GM21515 (cell line): ENCODE data around the gene BCAS3.
"Not testable (repeated sequence)": the region's sequence is repeated elsewhere in the genome, so short reads cannot be mapped to it uniquely, and the experiment has no call there.

Experiments used
- ATAC-seq: cut with Tn5 transposase; IDR thresholded peaks from one replicate; pipeline ENCODE4 v1.9.1; 2021; ENCODE audit not compliant: unreplicated experiment

Gene BCAS3

GRCh38 chr17:60976861-60977260 lies 299.2 kb downstream of the BCAS3 start:
- not testable (repeated sequence) for ATAC-seq

- ATAC-seq = no peak
Measured at GRCh38 chr17:60989379-60989778, 311.7 kb downstream of the BCAS3 start.

DNA sequence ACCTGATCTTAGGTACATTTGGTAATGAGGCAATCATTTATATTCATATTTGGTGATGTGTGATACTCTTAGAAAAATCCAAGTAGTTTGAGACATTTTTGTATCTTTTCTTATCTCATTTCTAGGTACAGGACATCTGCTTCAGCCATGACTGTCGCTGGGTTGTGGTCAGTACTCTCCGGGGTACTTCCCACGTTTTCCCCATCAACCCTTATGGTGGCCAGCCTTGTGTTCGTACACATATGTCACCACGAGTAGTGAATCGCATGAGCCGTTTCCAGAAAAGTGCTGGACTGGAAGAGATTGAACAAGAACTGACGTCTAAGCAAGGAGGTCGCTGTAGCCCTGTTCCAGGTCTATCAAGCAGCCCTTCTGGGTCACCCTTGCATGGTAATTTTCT lies 312.2 kb downstream of the BCAS3 start:
- ATAC-seq = no peak

DNA sequence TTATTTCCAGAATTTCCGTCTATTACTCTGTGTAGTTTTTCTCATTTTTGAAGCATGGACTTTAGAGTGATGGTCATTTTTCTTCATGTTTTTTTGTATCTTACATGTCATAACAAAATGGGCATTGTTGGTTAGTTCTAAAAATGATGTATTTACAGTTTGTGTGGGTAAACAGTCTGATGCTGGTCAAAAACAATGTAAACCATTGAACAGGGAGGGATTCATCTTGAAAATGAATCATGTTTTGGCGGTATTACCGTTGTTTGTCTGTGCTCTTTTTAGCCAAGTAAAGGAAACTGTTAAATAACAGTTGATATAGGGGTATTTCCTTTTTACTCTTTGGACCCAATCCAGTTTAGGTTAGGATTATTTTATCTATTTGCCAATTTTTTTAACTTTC lies 315.8 kb downstream of the BCAS3 start:
- no peak for ATAC-seq

DNA sequence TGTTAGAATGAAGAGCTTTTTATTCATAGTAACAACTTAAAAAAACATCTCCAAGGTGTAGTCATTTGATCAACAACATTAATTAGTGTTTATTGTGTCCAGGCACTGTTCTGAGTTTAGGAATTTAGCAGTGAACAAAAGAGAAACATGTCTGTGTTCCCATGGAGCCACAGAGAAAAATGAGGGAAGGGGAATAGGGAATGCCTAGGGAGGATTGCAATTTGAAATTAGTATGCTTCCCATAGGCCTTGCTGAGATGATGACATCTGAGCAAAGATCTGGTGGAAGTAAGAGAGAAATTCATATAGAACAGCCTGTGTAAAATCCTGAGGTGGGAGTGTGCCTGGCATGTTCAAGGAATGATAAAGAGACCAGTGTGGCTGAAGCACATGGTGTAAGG lies 318.0 kb downstream of the BCAS3 start:
- no peak for ATAC-seq

DNA sequence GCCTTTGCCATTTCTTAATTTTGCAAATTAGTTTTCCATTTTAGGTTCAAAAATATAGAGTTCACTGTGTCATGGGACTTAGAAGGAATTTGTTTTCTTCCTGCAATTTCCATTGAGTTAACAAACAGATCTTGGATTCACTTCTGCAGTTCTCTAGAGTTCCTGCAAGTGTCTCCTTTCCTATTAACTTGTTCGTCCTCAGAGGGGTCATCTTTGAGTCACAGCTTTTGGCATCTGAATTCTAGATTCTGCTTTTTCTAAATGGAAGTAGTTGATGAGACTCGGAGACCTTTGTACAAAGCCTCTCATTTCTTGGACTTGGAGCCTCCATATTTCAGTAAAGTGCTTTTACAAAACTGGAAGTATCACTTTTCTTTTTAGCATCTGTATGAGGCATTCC lies 323.3 kb downstream of the BCAS3 start:
- ATAC-seq = no peak

DNA sequence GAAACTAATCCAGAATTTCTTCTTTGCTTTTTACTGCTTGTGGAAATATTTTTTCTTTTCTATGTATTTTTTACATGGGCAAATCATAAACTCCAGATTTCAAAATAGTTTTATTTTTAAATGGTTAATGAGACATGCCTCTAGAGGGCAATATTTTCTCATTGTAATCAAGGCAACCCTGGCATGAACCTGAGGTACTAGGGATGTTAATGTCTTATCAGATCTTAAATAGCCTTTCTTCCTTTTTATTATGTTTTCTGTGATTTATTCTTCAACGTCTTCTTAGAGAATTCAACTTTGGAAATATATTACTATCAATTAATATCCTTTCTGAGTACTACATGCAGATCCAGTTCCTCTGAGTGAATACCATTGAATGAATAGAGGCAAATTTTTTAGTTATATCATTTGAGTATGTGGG lies 324.7 kb downstream of the BCAS3 start:
- ATAC-seq = no peak

- no peak for ATAC-seq
Measured at GRCh38 chr17:61005358-61005757, 327.7 kb downstream of the BCAS3 start.

DNA sequence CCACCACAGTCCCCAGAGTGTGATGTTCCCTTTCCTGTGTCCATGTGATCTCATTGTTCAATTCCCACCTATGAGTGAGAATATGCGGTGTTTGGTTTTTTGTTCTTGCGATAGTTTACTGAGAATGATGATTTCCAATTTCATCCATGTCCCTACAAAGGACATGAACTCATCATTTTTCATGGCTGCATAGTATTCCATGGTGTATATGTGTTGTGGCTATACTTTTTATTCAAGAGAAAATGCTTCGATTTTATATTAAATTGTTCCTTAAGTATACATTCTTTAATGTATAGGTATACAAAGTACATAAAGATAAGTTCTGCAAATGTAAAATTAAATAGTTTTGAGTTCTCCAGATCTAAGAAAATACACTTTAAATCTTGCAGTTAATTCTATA lies 328.3 kb downstream of the BCAS3 start:
- ATAC-seq = not testable (repeated sequence)

DNA sequence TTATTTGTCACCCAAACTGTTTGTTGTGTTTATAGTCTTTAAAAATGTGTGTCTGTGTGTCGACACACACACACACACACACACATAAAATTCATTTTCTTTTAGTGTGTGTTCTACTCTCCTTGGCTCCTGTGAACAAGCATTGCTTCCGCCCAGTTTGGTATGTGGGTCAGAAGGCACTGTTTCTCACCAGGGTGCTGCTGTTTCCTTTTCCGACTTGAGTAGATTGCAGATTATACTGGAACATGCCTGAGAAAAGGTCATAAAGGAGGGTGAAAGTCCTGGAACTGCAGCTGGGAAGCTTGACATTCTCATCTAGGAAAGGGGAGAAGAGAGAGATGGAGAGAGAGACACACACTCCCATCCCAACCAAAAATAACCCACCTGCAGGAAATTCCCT lies 330.3 kb downstream of the BCAS3 start:
- ATAC-seq = no peak

DNA sequence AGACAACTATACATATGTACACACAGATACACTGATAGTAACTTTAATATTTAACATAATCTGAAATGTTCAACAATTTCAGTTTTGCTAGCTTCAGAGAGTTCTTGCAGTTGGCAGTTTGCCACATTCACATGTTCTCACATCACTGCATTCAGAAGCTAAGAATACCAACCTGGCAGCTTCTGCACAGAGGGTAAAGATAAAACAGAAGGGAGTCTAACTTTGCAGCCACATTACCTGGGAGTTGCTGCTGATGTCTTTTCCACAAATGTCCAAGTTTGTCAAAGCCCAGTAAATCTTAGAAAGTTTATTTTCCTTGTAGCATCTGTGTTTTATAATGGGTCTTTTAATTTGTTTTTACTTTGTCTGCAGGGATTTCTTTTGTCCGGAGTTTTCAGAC lies 332.0 kb downstream of the BCAS3 start:
- ATAC-seq = no peak

GRCh38 chr17:61010661-61011170 lies 333.1 kb downstream of the BCAS3 start:
- ATAC-seq = no peak

DNA sequence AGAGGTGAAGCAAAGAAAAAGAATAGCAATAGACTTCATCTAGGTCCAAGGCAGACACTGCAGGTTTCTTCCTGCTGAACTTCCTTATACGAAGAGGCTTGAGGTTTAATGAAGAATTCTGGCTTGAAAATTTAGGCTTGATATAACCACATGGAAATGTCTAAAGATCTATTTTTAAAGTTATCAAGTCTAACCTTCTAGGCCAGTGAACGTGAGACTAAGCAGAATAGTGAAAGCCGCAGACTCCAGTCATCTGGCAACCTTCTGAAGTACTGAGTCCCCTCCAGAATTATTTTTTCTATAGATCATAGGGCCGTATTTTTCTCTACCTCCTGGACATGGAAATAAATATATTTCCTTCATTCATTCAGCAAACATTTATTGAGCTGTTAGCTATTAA lies 333.6 kb downstream of the BCAS3 start:
- ATAC-seq = no peak

GRCh38 chr17:61015966-61016365 lies 338.3 kb downstream of the BCAS3 start:
- ATAC-seq = no peak

- no peak for ATAC-seq
Measured at GRCh38 chr17:61017317-61018006, 339.8 kb downstream of the BCAS3 start.

DNA sequence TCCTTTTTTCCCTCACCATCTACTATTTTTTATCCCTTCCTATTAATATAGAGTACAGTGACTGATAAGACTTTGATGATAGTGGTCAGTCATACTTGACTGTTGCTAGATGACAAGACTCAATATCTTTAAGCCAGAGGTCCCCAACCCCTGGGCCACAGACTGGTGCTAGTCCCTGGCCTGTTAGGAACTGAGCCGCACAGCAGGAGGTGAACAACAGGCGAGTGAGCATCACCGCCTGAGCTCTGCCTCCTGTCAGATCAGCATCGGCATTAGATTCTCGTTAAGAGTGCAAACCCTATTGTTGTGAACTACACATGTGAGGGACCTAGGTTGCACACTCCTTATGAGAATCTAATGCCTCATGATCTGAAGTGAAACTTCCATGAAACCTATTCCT lies 341.3 kb downstream of the BCAS3 start:
- no peak for ATAC-seq

DNA sequence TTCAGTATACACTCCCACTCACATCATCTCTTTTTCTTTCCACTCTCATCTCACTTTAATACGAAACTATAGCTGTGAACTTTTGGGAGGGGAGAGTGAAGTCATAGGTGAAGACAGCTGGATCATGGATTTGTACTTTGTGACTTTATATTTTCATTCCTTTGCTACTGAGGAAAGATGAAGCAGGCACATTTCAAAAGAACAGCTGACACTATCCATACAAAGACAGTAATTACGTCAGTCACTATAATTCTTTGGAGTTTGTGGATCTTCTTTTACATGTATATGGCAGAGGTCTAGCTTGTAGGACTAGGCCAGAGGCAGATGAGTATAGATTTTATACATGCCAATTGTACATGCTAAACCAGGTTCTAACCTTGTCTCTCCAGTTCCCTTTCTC lies 346.3 kb downstream of the BCAS3 start:
- no peak for ATAC-seq

GRCh38 chr17:61026818-61027217 lies 349.2 kb downstream of the BCAS3 start:
- ATAC-seq = no peak

- no peak for ATAC-seq
Measured at GRCh38 chr17:61029181-61029580, 351.5 kb downstream of the BCAS3 start.

GRCh38 chr17:61040666-61041065 lies 363.0 kb downstream of the BCAS3 start:
- no peak for ATAC-seq

DNA sequence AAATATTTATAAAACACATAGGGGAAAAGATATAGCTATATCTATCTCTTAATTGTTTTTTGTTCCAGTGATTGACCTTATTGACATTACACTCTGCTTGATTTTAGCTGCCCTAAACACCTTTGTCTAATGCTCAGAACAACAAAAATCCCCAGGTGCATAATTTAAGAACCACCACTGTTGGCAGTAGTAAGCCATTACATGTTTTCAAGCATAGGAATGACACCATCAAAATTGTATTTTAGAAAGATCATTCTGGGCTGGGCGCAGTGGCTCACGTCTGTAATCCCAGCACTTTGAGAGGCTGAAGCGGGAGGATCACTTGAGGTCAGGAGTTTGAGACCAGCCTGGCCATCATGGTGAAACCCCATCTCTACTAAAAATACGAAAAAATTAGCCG lies 364.7 kb downstream of the BCAS3 start:
- not testable (repeated sequence) for ATAC-seq

DNA sequence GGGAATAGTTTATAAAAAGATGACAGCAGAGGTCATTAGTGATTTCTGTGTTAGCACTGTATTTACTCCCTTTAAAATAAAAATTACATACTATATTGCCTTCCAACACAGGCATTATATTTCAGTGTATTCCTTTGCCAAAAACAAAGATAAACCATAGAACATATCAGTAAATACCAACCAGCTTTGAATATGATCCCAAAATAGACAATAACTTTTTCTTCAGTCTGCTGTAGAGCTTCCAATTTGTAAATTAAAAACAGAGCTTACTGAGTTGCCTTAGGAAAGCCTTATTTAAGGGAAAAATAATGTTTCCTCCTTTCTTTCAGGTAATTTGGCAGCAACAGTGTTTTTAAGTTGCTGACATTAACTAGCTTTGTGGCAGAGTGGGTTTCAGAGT lies 369.9 kb downstream of the BCAS3 start:
- ATAC-seq = no peak
